ENCODE results near the gene PAFAH1B2.

PAFAH1B2 gene

GRCh38 chr11:117212697-117213355 lies 68.7 kb downstream of the PAFAH1B2 start:
- no peak for DNase-seq
- Mint-ChIP-seq H3K4me1 (no peaks in the 10 kb centered on the region), H3K27ac (no peak overlapping the region), H3K4me3 (no peak overlapping the region), H3K27me3 (no peaks in the 10 kb centered on the region), H3K9me3 (no peaks in the 10 kb centered on the region)
- no peak for ATAC-seq

GRCh38 chr11:117214404-117215110 lies 70.5 kb downstream of the PAFAH1B2 start:
- ATAC-seq (no peak), DNase-seq (no peak)
- H3K27ac Mint-ChIP-seq = peak overlapping the region in 1 of 2 donors; percentile 46
- H3K4me3 Mint-ChIP-seq = no peak overlapping the region
- H3K27me3 Mint-ChIP-seq = no peaks in the 10 kb centered on the region
- H3K9me3 Mint-ChIP-seq = no peaks in the 10 kb centered on the region
- H3K4me1 Mint-ChIP-seq = no peaks in the 10 kb centered on the region

- DNase-seq (no peak), ATAC-seq (no peak)
- Mint-ChIP-seq H3K9me3 (no peaks in the 10 kb centered on the region), H3K27me3 (no peaks in the 10 kb centered on the region), H3K4me1 (no peaks in the 10 kb centered on the region), H3K27ac (peak overlapping the region; percentile 30 to 66), H3K4me3 (no peak overlapping the region)
Measured at GRCh38 chr11:117217141-117218084, 73.3 kb downstream of the PAFAH1B2 start.

- ATAC-seq = no peak
- Mint-ChIP-seq H3K27me3 (no peaks in the 10 kb centered on the region), H3K4me1 (no peaks in the 10 kb centered on the region), H3K9me3 (no peaks in the 10 kb centered on the region), H3K27ac (peak overlapping the region; percentile 30), H3K4me3 (no peak overlapping the region)
- no peak for DNase-seq
Measured at GRCh38 chr11:117218133-117218915, 74.2 kb downstream of the PAFAH1B2 start.

- no peaks in the 10 kb centered on the region for H3K4me1 Mint-ChIP-seq
- H3K4me3 Mint-ChIP-seq = no peak overlapping the region
- ATAC-seq (no peak), DNase-seq (no peak)
- no peaks in the 10 kb centered on the region for H3K9me3 Mint-ChIP-seq
- no peaks in the 10 kb centered on the region for H3K27me3 Mint-ChIP-seq
- H3K27ac Mint-ChIP-seq = no peak overlapping the region
Measured at GRCh38 chr11:117219001-117219400, 74.9 kb downstream of the PAFAH1B2 start.

GRCh38 chr11:117219455-117219854 lies 75.4 kb downstream of the PAFAH1B2 start:
- Mint-ChIP-seq H3K9me3 (no peaks in the 10 kb centered on the region), H3K27ac (no peak overlapping the region), H3K4me1 (no peaks in the 10 kb centered on the region), H3K4me3 (no peak overlapping the region), H3K27me3 (no peaks in the 10 kb centered on the region)
- ATAC-seq (no peak), DNase-seq (no peak)

GRCh38 chr11:117219995-117220394 lies 75.9 kb downstream of the PAFAH1B2 start:
- Mint-ChIP-seq H3K9me3 (no peaks in the 10 kb centered on the region), H3K4me1 (no peaks in the 10 kb centered on the region), H3K4me3 (no peak overlapping the region), H3K27ac (no peak overlapping the region), H3K27me3 (no peaks in the 10 kb centered on the region)
- ATAC-seq (no peak), DNase-seq (no peak)

GRCh38 chr11:117220568-117220967 lies 76.5 kb downstream of the PAFAH1B2 start:
- DNase-seq (no peak), ATAC-seq (no peak)
- Mint-ChIP-seq H3K4me1 (no peaks in the 10 kb centered on the region), H3K9me3 (no peaks in the 10 kb centered on the region), H3K27ac (no peak overlapping the region), H3K27me3 (no peaks in the 10 kb centered on the region), H3K4me3 (no peak overlapping the region)

- DNase-seq (no peak), ATAC-seq (no peak)
- Mint-ChIP-seq H3K4me3 (no peak overlapping the region), H3K9me3 (no peaks in the 10 kb centered on the region), H3K27me3 (no peaks in the 10 kb centered on the region), H3K27ac (peak overlapping the region in 1 of 2 donors; percentile 72), H3K4me1 (no peaks in the 10 kb centered on the region)
Measured at GRCh38 chr11:117220999-117221774, 77.1 kb downstream of the PAFAH1B2 start.

GRCh38 chr11:117221775-117222517 lies 77.9 kb downstream of the PAFAH1B2 start:
- no peaks in the 10 kb centered on the region for H3K9me3 Mint-ChIP-seq
- H3K4me1 Mint-ChIP-seq = peaks cover 7% of the 10 kb centered on the region
- no peak for ATAC-seq
- H3K27ac Mint-ChIP-seq = peak overlapping the region in 1 of 2 donors; percentile 72
- H3K4me3 Mint-ChIP-seq = no peak overlapping the region
- DNase-seq = no peak
- H3K27me3 Mint-ChIP-seq = no peaks in the 10 kb centered on the region

GRCh38 chr11:117222991-117223740 lies 79.1 kb downstream of the PAFAH1B2 start:
- H3K4me1 Mint-ChIP-seq = peaks cover 17% of the 10 kb centered on the region
- H3K4me3 Mint-ChIP-seq = no peak overlapping the region
- ATAC-seq = no peak
- no peak overlapping the region for H3K27ac Mint-ChIP-seq
- no peaks in the 10 kb centered on the region for H3K9me3 Mint-ChIP-seq
- no peaks in the 10 kb centered on the region for H3K27me3 Mint-ChIP-seq
- no peak for DNase-seq

GRCh38 chr11:117223741-117224689 lies 79.9 kb downstream of the PAFAH1B2 start:
- H3K9me3 Mint-ChIP-seq = no peaks in the 10 kb centered on the region
- peak overlapping the region in 1 of 2 donors; percentile 15 for H3K27ac Mint-ChIP-seq
- ATAC-seq (no peak), DNase-seq (no peak)
- no peak overlapping the region for H3K4me3 Mint-ChIP-seq
- peaks cover 26% of the 10 kb centered on the region for H3K4me1 Mint-ChIP-seq
- no peaks in the 10 kb centered on the region for H3K27me3 Mint-ChIP-seq

All from stimulated activated naive CD8-positive, alpha-beta T cell treated with anti-CD3 and anti-CD28 coated beads, Interleukin-15, amount 100 ng/mL, for 72 hours (primary cell).